Gastrocnemius medialis (tissue), 4 donors: ENCODE measurements around the gene ARHGEF7. TPM values are rescaled to one million over a fixed set of nuclear protein-coding genes. Genes with fewer than 3 reads are reported as not detected.
A peak's percentile ranks its signal among the peaks of the same experiment; 100 is the strongest.

ENCODE experiments used
- ATAC-seq, 2 donors: fragments of 150-250 bp; one replicate each; pipeline ENCODE4 v1.9.1; 2016
- DNase-seq, 2 donors: peaks; one replicate each; pipeline ENCODE4 v3.0.0-alpha.2; 2019
- H3K27ac ChIP-seq, 4 donors: fragments of 200-600 bp; sonication (generic); 1 replicate in 1 of 4; 2 replicates in 3 of 4; pipeline ENCODE4 v1.5.1; 2016 to 2018; ENCODE audit warnings: mild to moderate bottlenecking in 2 of 4, moderate library complexity in 1 of 4
- H3K27me3 ChIP-seq, 3 donors: fragments of 200-600 bp; sonication (generic) in 2 of 3; 1 replicate in 1 of 3; 2 replicates in 2 of 3; pipeline versions ENCODE4 v1.5.1 to v1.6.0; 2016 to 2019; ENCODE audit warnings: mild to moderate bottlenecking in 1 of 3, moderate library complexity in 1 of 3
- H3K36me3 ChIP-seq, 2 donors: fragments of 200-600 bp; sonication (generic) in 1 of 2; one replicate each; pipeline ENCODE4 v1.5.1; 2017 to 2018
- H3K4me1 ChIP-seq, 2 donors: fragments of 200-600 bp; sonication (generic) in 1 of 2; one replicate each; pipeline ENCODE4 v1.5.1; 2016 to 2017; ENCODE audit warnings: mild to moderate bottlenecking in 2 of 2
- H3K4me3 ChIP-seq, 4 donors: fragments of 200-600 bp; sonication (generic) in 3 of 4; 1 replicate in 1 of 4; 2 replicates in 3 of 4; pipeline ENCODE4 v1.5.1; 2016 to 2019; ENCODE audit warnings: mild to moderate bottlenecking in 2 of 4
- H3K9me3 ChIP-seq, 3 donors: fragments of 200-600 bp; sonication (generic) in 2 of 3; 1 replicate in 1 of 3; 2 replicates in 2 of 3; pipeline ENCODE4 v1.5.1; 2016 to 2019
- CTCF ChIP-seq, 5 experiments: fragments of 450-650 bp in 3 of 5; fragments of 200-600 bp in 2 of 5; sonication (generic) in 2 of 5; IDR thresholded peaks in 4 of 5; conservative IDR thresholded peaks in 1 of 5; 1 replicate in 4 of 5; 2 replicates in 1 of 5; pipeline ENCODE4 v1.5.1; 2016 to 2019; ENCODE audit warnings: antibody characterized with exemption in 5 of 5, mild to moderate bottlenecking in 3 of 5, moderate library complexity in 3 of 5
- POLR2A ChIP-seq, 2 donors: fragments of 450-650 bp; IDR thresholded peaks; one replicate each; pipeline ENCODE4 v1.6.1; 2017; ENCODE audit warnings: antibody characterized with exemption in 2 of 2, mild to moderate bottlenecking in 2 of 2, moderate library complexity in 2 of 2
- in situ Hi-C, 4 donors: fragments of 200-750 bp; cut with MboI; loops; one replicate each; pipeline versions ENCODE4 v1.15.0 to v1.8.0; 2017; ENCODE audit warnings: low sequenced_read_pairs in 4 of 4
- intact Hi-C: fragments of 100-400 bp; cut with DNase I; formaldehyde crosslinking; loops from one replicate; pipeline ENCODE4 v1.15.1; 2023; ENCODE audit warnings: low total_unique reads
- total RNA-seq, 4 donors: library from RNA; depleted of rRNA; stranded (reverse); fragments of >200 nt; gene quantifications; one replicate each; pipeline versions ENCODE4 v1.1.0 to v1.2.3, GENCODE V29; 2016

The ARHGEF7 gene
- total RNA-seq, 4 donors from 2014 or later: 24.5 to 56.9 (median 31.3) TPM

- Histone ChIP-seq H3K9me3 (no peaks in the 10 kb centered on the region), H3K4me1 (peaks cover 43 to 74% of the 10 kb centered on the region in 2 donors), H3K27ac (peak overlapping the region in 1 of 4 donors; percentile 51), H3K36me3 (no peaks in the 10 kb centered on the region), H3K4me3 (no peak overlapping the region), H3K27me3 (no peaks in the 10 kb centered on the region)
- intact Hi-C loops (loop anchor here (5.0 kb wide), 1 partner anchor 55 kb away; no protein-coding TSS in a partner anchor), in situ Hi-C loops (loop anchor here in 3 of 4 donors (10.0 to 25.0 kb wide), 2 partner anchors 163 to 315 kb away; partner anchors contain the start of gene ANKRD10 (in 2 of the 3))
- ATAC-seq (no peak), DNase-seq (no peak)
- no peak for TF ChIP-seq CTCF (IDR thresholded peaks at IDR 0.05 in 4 of 5, conservative IDR thresholded peaks at IDR 0.05 in 1 of 5)
- TF ChIP-seq POLR2A (IDR thresholded peaks at IDR 0.05): no peak
Measured at GRCh38 chr13:111227405-111227804, 112.3 kb downstream of the ARHGEF7 start.

GRCh38 chr13:111228262-111229144 is 113.4 kb downstream of the ARHGEF7 start:
- H3K4me1 ChIP-seq: peaks cover 46 to 73% of the 10 kb centered on the region in 2 donors
- DNase-seq: no peak
- in situ Hi-C loops: loop anchor here in 3 of 4 donors (10.0 to 25.0 kb wide), 2 partner anchors 164 to 316 kb away; partner anchors contain the start of gene ANKRD10 (in 2 of the 3)

GRCh38 chr13:111230385-111230930 is 115.3 kb downstream of the ARHGEF7 start:
- in situ Hi-C loops (loop anchor here in 2 of 4 donors (25.0 kb wide), 1 partner anchor 318 kb away; the partner anchor contains the start of gene ANKRD10 (in 2 of the 2)), intact Hi-C loops (no loop called here)
- H3K9me3 ChIP-seq: no peaks in the 10 kb centered on the region
- no peak overlapping the region for H3K4me3 ChIP-seq
- ATAC-seq (no peak), DNase-seq (no peak)
- H3K27ac ChIP-seq: peak overlapping the region in 3 of 4 donors; percentile 27 to 51 (median 30)
- no peak for TF ChIP-seq POLR2A (IDR thresholded peaks at IDR 0.05)
- TF ChIP-seq CTCF (IDR thresholded peaks at IDR 0.05 in 4 of 5, conservative IDR thresholded peaks at IDR 0.05 in 1 of 5): no peak
- H3K27me3 ChIP-seq: no peaks in the 10 kb centered on the region
- peaks cover 46 to 56% of the 10 kb centered on the region in 2 donors for H3K4me1 ChIP-seq
- peaks cover 0 to 10% of the 10 kb centered on the region in 2 donors for H3K36me3 ChIP-seq

More at GRCh38 chr13:111228262-111229144, 113.4 kb downstream of the ARHGEF7 start:
- ATAC-seq: peak; percentile 56 to 58
- no peak for TF ChIP-seq CTCF (IDR thresholded peaks at IDR 0.05 in 4 of 5, conservative IDR thresholded peaks at IDR 0.05 in 1 of 5)
- Histone ChIP-seq H3K9me3 (no peaks in the 10 kb centered on the region), H3K27ac (peak overlapping the region; percentile 33 to 57 (median 50)), H3K36me3 (no peaks in the 10 kb centered on the region), H3K4me3 (peak overlapping the region in 1 of 4 donors; percentile 10), H3K27me3 (no peaks in the 10 kb centered on the region)
- intact Hi-C loops: loop anchor here (5.0 kb wide), 1 partner anchor 54 kb away; no protein-coding TSS in a partner anchor

- Histone ChIP-seq H3K4me3 (no peak overlapping the region), H3K36me3 (peaks cover 0 to 10% of the 10 kb centered on the region in 2 donors), H3K27me3 (no peaks in the 10 kb centered on the region), H3K4me1 (peaks cover 41 to 54% of the 10 kb centered on the region in 2 donors), H3K9me3 (no peaks in the 10 kb centered on the region), H3K27ac (no peak overlapping the region)
- ATAC-seq (no peak), DNase-seq (no peak)
- no peak for TF ChIP-seq CTCF (IDR thresholded peaks at IDR 0.05 in 4 of 5, conservative IDR thresholded peaks at IDR 0.05 in 1 of 5)
- no peak for TF ChIP-seq POLR2A (IDR thresholded peaks at IDR 0.05)
- intact Hi-C loops: no loop called here
- in situ Hi-C loops: loop anchor here in 2 of 4 donors (25.0 kb wide), 1 partner anchor 320 kb away; the partner anchor contains the start of gene ANKRD10 (in 2 of the 2)
Measured at GRCh38 chr13:111232191-111232590, 117.1 kb downstream of the ARHGEF7 start.
